ENCODE data around the gene GSTM3. TPM values are rescaled to one million over a fixed set of nuclear protein-coding genes. Genes with fewer than 3 reads are reported as not detected.
"Not testable (repeated sequence)": the region's sequence is repeated elsewhere in the genome, so short reads cannot be mapped to it uniquely, and the experiment has no call there.

GSTM3 gene
- total RNA-seq, 1 donor from 2014 or later, result 8.3 TPM

GRCh38 chr1:109716121-109716520, 24.7 kb downstream of the GSTM3 start:
- Mint-ChIP-seq H3K4me1 (ENCODE audit: low read depth, unreplicated experiment) (no peaks in the 10 kb centered on the region), H3K36me3 (ENCODE audit: unreplicated experiment) (peaks cover 5% of the 10 kb centered on the region), H3K27ac (ENCODE audit: unreplicated experiment) (no peak overlapping the region), H3K9me3 (ENCODE audit: unreplicated experiment) (peaks cover 3% of the 10 kb centered on the region), H3K27me3 (ENCODE audit: unreplicated experiment) (peaks cover 8% of the 10 kb centered on the region), H3K4me3 (ENCODE audit: unreplicated experiment) (no peak overlapping the region)
- no peak for DNase-seq
- no peak for TF ChIP-seq CTCF (IDR thresholded peaks at IDR 0.05; ENCODE audit: partially characterized antibody, unreplicated experiment)

- Mint-ChIP-seq H3K27me3 (ENCODE audit: unreplicated experiment) (peaks cover 8% of the 10 kb centered on the region), H3K36me3 (ENCODE audit: unreplicated experiment) (peaks cover 5% of the 10 kb centered on the region), H3K4me1 (ENCODE audit: low read depth, unreplicated experiment) (no peaks in the 10 kb centered on the region), H3K9me3 (ENCODE audit: unreplicated experiment) (peaks cover 3% of the 10 kb centered on the region), H3K27ac (ENCODE audit: unreplicated experiment) (no peak overlapping the region), H3K4me3 (ENCODE audit: unreplicated experiment) (no peak overlapping the region)
- no peak for TF ChIP-seq CTCF (IDR thresholded peaks at IDR 0.05; ENCODE audit: partially characterized antibody, unreplicated experiment)
- DNase-seq, result no peak
Observed at GRCh38 chr1:109714661-109715372, 26.0 kb downstream of the GSTM3 start.

- H3K27ac Mint-ChIP-seq (ENCODE audit: unreplicated experiment), result no peak overlapping the region
- H3K4me1 Mint-ChIP-seq (ENCODE audit: low read depth, unreplicated experiment), result no peaks in the 10 kb centered on the region
- H3K9me3 Mint-ChIP-seq (ENCODE audit: unreplicated experiment), result peaks cover 6% of the 10 kb centered on the region
- no peak for DNase-seq
- H3K36me3 Mint-ChIP-seq (ENCODE audit: unreplicated experiment), result peaks cover 11% of the 10 kb centered on the region
- no peak overlapping the region for H3K4me3 Mint-ChIP-seq (ENCODE audit: unreplicated experiment)
- peaks cover 12% of the 10 kb centered on the region for H3K27me3 Mint-ChIP-seq (ENCODE audit: unreplicated experiment)
- TF ChIP-seq CTCF (IDR thresholded peaks at IDR 0.05; ENCODE audit: partially characterized antibody, unreplicated experiment), result no peak
Observed at GRCh38 chr1:109713636-109714035, 27.2 kb downstream of the GSTM3 start.

- no peak for TF ChIP-seq CTCF (IDR thresholded peaks at IDR 0.05; ENCODE audit: partially characterized antibody, unreplicated experiment)
- Mint-ChIP-seq H3K4me1 (ENCODE audit: low read depth, unreplicated experiment) (no peaks in the 10 kb centered on the region), H3K27me3 (ENCODE audit: unreplicated experiment) (peaks cover 12% of the 10 kb centered on the region), H3K4me3 (ENCODE audit: unreplicated experiment) (peak overlapping the region; percentile 15), H3K36me3 (ENCODE audit: unreplicated experiment) (peaks cover 14% of the 10 kb centered on the region), H3K27ac (ENCODE audit: unreplicated experiment) (no peak overlapping the region), H3K9me3 (ENCODE audit: unreplicated experiment) (peaks cover 9% of the 10 kb centered on the region)
- no peak for DNase-seq
Observed at GRCh38 chr1:109712321-109712864, 28.4 kb downstream of the GSTM3 start.

GRCh38 chr1:109711593-109712320, 29.1 kb downstream of the GSTM3 start, which contains the start of gene GSTM5:
GSTM5 (plus strand) TSS chr1:109712251; CDS start chr1:109712313, 62 bp downstream.
- H3K4me3 Mint-ChIP-seq (ENCODE audit: unreplicated experiment), result peak within 1 kb of the TSS; percentile 15
- peaks cover 14% of the 10 kb centered on the region for H3K27me3 Mint-ChIP-seq (ENCODE audit: unreplicated experiment)
- peaks cover 14% of the 10 kb centered on the region for H3K36me3 Mint-ChIP-seq (ENCODE audit: unreplicated experiment)
- not testable (repeated sequence) for H3K9me3 Mint-ChIP-seq (ENCODE audit: unreplicated experiment); H3K4me1 Mint-ChIP-seq (ENCODE audit: low read depth, unreplicated experiment); DNase-seq; H3K27ac Mint-ChIP-seq (ENCODE audit: unreplicated experiment)

- Mint-ChIP-seq H3K36me3 (ENCODE audit: unreplicated experiment) (peaks cover 14% of the 10 kb centered on the region), H3K27me3 (ENCODE audit: unreplicated experiment) (peaks cover 10% of the 10 kb centered on the region)
- not testable (repeated sequence) for H3K27ac Mint-ChIP-seq (ENCODE audit: unreplicated experiment); H3K4me3 Mint-ChIP-seq (ENCODE audit: unreplicated experiment); DNase-seq; H3K4me1 Mint-ChIP-seq (ENCODE audit: low read depth, unreplicated experiment); H3K9me3 Mint-ChIP-seq (ENCODE audit: unreplicated experiment)
Observed at GRCh38 chr1:109709822-109710221, 31.0 kb downstream of the GSTM3 start.

GRCh38 chr1:109708949-109709348, 31.9 kb downstream of the GSTM3 start:
- not testable (repeated sequence) for H3K4me1 Mint-ChIP-seq (ENCODE audit: low read depth, unreplicated experiment); H3K4me3 Mint-ChIP-seq (ENCODE audit: unreplicated experiment); H3K27me3 Mint-ChIP-seq (ENCODE audit: unreplicated experiment); DNase-seq; H3K9me3 Mint-ChIP-seq (ENCODE audit: unreplicated experiment); H3K27ac Mint-ChIP-seq (ENCODE audit: unreplicated experiment)
- peaks cover 14% of the 10 kb centered on the region for H3K36me3 Mint-ChIP-seq (ENCODE audit: unreplicated experiment)
